Activated CD4-positive, alpha-beta T cell treated with anti-CD3 and anti-CD28 coated beads for 1 hour (primary cell): ENCODE data around the gene LGALS9.

Experiments used
- DNase-seq: peaks from one replicate; pipeline ENCODE4 v3.0.0-alpha.2; 2020

LGALS9 gene

GRCh38 chr17:27630607-27631410 is at the start of gene LGALS9:
TSS of gene LGALS9 (plus strand) at chr17:27631188. CDS start at chr17:27631266, 78 bp downstream.
- peak; percentile 26 for DNase-seq

- DNase-seq: no peak
Measured at GRCh38 chr17:27582696-27583095, 48.3 kb upstream of the LGALS9 start.

GRCh38 chr17:27585153-27585681 is 45.8 kb upstream of the LGALS9 start:
- no peak for DNase-seq

GRCh38 chr17:27585792-27586191 is 45.2 kb upstream of the LGALS9 start:
- DNase-seq: no peak

- no peak for DNase-seq
Measured at GRCh38 chr17:27586203-27586721, 44.7 kb upstream of the LGALS9 start.

- DNase-seq: no peak
Measured at GRCh38 chr17:27588354-27588753, 42.6 kb upstream of the LGALS9 start.

- DNase-seq: no peak
Measured at GRCh38 chr17:27590864-27591263, 40.1 kb upstream of the LGALS9 start.

GRCh38 chr17:27591986-27592385 is 39.0 kb upstream of the LGALS9 start:
- no peak for DNase-seq

GRCh38 chr17:27593232-27593856 is 37.6 kb upstream of the LGALS9 start:
- no peak for DNase-seq

GRCh38 chr17:27593857-27594255 is 37.1 kb upstream of the LGALS9 start:
- DNase-seq: no peak

GRCh38 chr17:27595208-27595607 is 35.8 kb upstream of the LGALS9 start:
- DNase-seq: no peak

- no peak for DNase-seq
Measured at GRCh38 chr17:27596096-27596495, 34.9 kb upstream of the LGALS9 start.

GRCh38 chr17:27596566-27597187 is 34.3 kb upstream of the LGALS9 start:
- no peak for DNase-seq

GRCh38 chr17:27597188-27597580 is 33.8 kb upstream of the LGALS9 start:
- DNase-seq: no peak

GRCh38 chr17:27597783-27598320 is 33.1 kb upstream of the LGALS9 start:
- DNase-seq: no peak

- no peak for DNase-seq
Measured at GRCh38 chr17:27598337-27599050, 32.5 kb upstream of the LGALS9 start.

- no peak for DNase-seq
Measured at GRCh38 chr17:27600471-27600870, 30.5 kb upstream of the LGALS9 start.

- DNase-seq: peak; percentile 68
Measured at GRCh38 chr17:27601069-27601974, 29.7 kb upstream of the LGALS9 start.

GRCh38 chr17:27601975-27602302 is 29.0 kb upstream of the LGALS9 start:
- no peak for DNase-seq

GRCh38 chr17:27602721-27603420 is 28.1 kb upstream of the LGALS9 start:
- peak; percentile 60 for DNase-seq

- DNase-seq: no peak
Measured at GRCh38 chr17:27603421-27603770, 27.6 kb upstream of the LGALS9 start.
